OCI-LY7 (cell line): ENCODE measurements around the gene NATD1. TPM values are rescaled to one million over a fixed set of nuclear protein-coding genes. Genes with fewer than 3 reads are reported as not detected.
A peak's percentile ranks its signal among the peaks of the same experiment; 100 is the strongest.

Source experiments
- BruUV-seq: library from RNA; stranded (reverse); fragments of 400-500 nt; replicated peaks from 2 replicates; lab custom pipeline; 2021; lab: Mats Ljungman, UMichigan
- CTCF ChIA-PET: fragments of 300-600 bp; sonication (Branson Sonifier 250); formaldehyde crosslinking; loops from one replicate; lab custom pipeline; 2022; ENCODE audit warnings: antibody characterized with exemption; ENCODE audit not compliant: unreplicated experiment; lab: Charles Lee
- POLR2A ChIA-PET: fragments of 300-600 bp; sonication (Branson Sonifier 250); formaldehyde crosslinking; loops from one replicate; lab custom pipeline; 2022; ENCODE audit warnings: antibody characterized with exemption; lab: Charles Lee
- DNase-seq: peaks from one replicate; pipeline ENCODE4 v3.0.0-alpha.2; 2015; ENCODE audit warnings: low spot score
- H2AFZ ChIP-seq: fragments of 200-600 bp; sonication (generic), shearing (Covaris generic); 2 replicates; pipeline ENCODE4 v1.6.1; 2014; ENCODE audit warnings: mild to moderate bottlenecking, antibody characterized with exemption, low read length, moderate library complexity
- H3K27ac ChIP-seq: fragments of 200-600 bp; sonication (generic); 2 replicates; pipeline ENCODE4 v1.5.1; 2014; ENCODE audit warnings: mixed run types, low read depth, mild to moderate bottlenecking, moderate library complexity, low read length, inconsistent platforms; ENCODE audit not compliant: poor library complexity, severe bottlenecking
- H3K36me3 ChIP-seq: fragments of 200-600 bp; sonication (generic); 2 replicates; pipeline ENCODE4 v1.6.1; 2014; ENCODE audit warnings: mild to moderate bottlenecking, antibody characterized with exemption, low read length, moderate library complexity, mixed read lengths; ENCODE audit not compliant: insufficient read depth
- H3K4me1 ChIP-seq: fragments of 200-600 bp; sonication (generic); 2 replicates; pipeline ENCODE4 v1.5.1; 2014; ENCODE audit warnings: mild to moderate bottlenecking, low read length; ENCODE audit not compliant: insufficient read depth, poor library complexity, severe bottlenecking
- H3K4me2 ChIP-seq: fragments of 200-600 bp; sonication (generic); 2 replicates; pipeline ENCODE4 v1.6.1; 2014; ENCODE audit warnings: mild to moderate bottlenecking, low read length
- H3K4me3 ChIP-seq: fragments of 200-600 bp; sonication (generic); 2 replicates; pipeline ENCODE4 v1.5.1; 2014; ENCODE audit warnings: mild to moderate bottlenecking, low read depth, low read length; ENCODE audit not compliant: poor library complexity, severe bottlenecking
- H3K79me2 ChIP-seq: fragments of 200-600 bp; sonication (generic); 2 replicates; pipeline ENCODE4 v1.6.1; 2016; ENCODE audit warnings: low read depth, mild to moderate bottlenecking, low read length, moderate library complexity, mixed read lengths; ENCODE audit not compliant: insufficient read depth
- H3K9me2 ChIP-seq: fragments of 200-600 bp; sonication (generic); 2 replicates; pipeline ENCODE4 v1.6.1; 2016; ENCODE audit warnings: mild to moderate bottlenecking, low read length, mixed read lengths; ENCODE audit not compliant: insufficient read depth
- H3K9me3 ChIP-seq: fragments of 200-600 bp; sonication (generic); 2 replicates; pipeline ENCODE4 v1.6.1; 2014; ENCODE audit warnings: mild to moderate bottlenecking, mixed run types, low read length, mixed read lengths
- H4K20me1 ChIP-seq: fragments of 200-600 bp; sonication (generic); 2 replicates; pipeline ENCODE4 v1.6.1; 2014; ENCODE audit warnings: mild to moderate bottlenecking, antibody characterized with exemption, low read length, moderate library complexity, mixed read lengths; ENCODE audit not compliant: insufficient read depth
- CTCF ChIP-seq: fragments of 200-600 bp; sonication (generic); conservative IDR thresholded peaks from 2 replicates; pipeline ENCODE4 v1.5.1; 2014; ENCODE audit warnings: mild to moderate bottlenecking, antibody characterized with exemption, low read length, moderate library complexity, mixed read lengths
- EZH2phosphoT487 ChIP-seq: fragments of 200-600 bp; sonication (generic); IDR thresholded peaks from 2 replicates; pipeline ENCODE4 v1.6.1; 2018; ENCODE audit warnings: low read depth, borderline replicate concordance, mild to moderate bottlenecking, mixed run types, antibody characterized with exemption, low read length, moderate library complexity, mixed read lengths
- intact Hi-C: fragments of 100-400 bp; cut with micrococcal nuclease; formaldehyde crosslinking; loops from one replicate; pipeline ENCODE4 v1.10.0; 2022; ENCODE audit not compliant: unreplicated experiment
- total RNA-seq, 2 experiments: library from RNA; depleted of rRNA in 1 of 2; stranded (reverse); fragments of >200 nt in 1 of 2; shearing (Covaris generic) in 1 of 2; gene quantifications; 2 replicates each; pipeline ENCODE4 v1.2.3, GENCODE V29; 2014 to 2022

Gene NATD1
- total RNA-seq, 2 experiments from 2014 or later, result 0.85 to 6.0 TPM

GRCh38 chr17:21214015-21214776, 39.0 kb downstream of the NATD1 start, which contains the start of gene TMEM11:
Gene TMEM11 (minus strand): TSS chr17:21214161. CDS start chr17:21214152, 9 bp downstream.
- TF ChIP-seq EZH2phosphoT487 (no peak), CTCF (peak; percentile 41; the same call in 1 of the 2 replicates)
- BruUV-seq, result no TSS peak
- H2AFZ ChIP-seq, result peak within 1 kb of the TSS; percentile 82
- peaks cover 27% of the 10 kb centered on the region for H3K4me1 ChIP-seq
- peaks cover 43% of the 10 kb centered on the region for H3K36me3 ChIP-seq
- H3K4me2 ChIP-seq, result peak within 1 kb of the TSS; percentile 95
- peak within 1 kb of the TSS; percentile 60 for H3K27ac ChIP-seq
- peak; percentile 97 for DNase-seq
- intact Hi-C loops, result loop anchor here (1.0 to 2.0 kb wide), 4 partner anchors 61 to 171 kb away; partner anchors contain the start of genes DHRS7B and USP22
- ChIA-PET POLR2A (interaction anchor here (0.6 to 1.2 kb wide), 2 partner anchors 115 to 171 kb away, joined by 3 to 4 read pairs; partner anchors contain the start of gene USP22), CTCF (interaction anchor here (1.3 kb wide), 1 partner anchor 94 kb away, joined by 4 read pairs; no protein-coding TSS in a partner anchor)
- peak within 1 kb of the TSS; percentile 97 for H3K4me3 ChIP-seq
- no peaks in the 10 kb centered on the region for H3K9me3 ChIP-seq
- H3K9me2 ChIP-seq, result no peaks in the 10 kb centered on the region
- peaks cover 32% of the 10 kb centered on the region for H4K20me1 ChIP-seq
- peaks cover 57% of the 10 kb centered on the region for H3K79me2 ChIP-seq

GRCh38 chr17:21213638-21214014, 39.6 kb downstream of the NATD1 start:
- peak overlapping the region; percentile 60 for H3K27ac ChIP-seq
- peaks cover 49% of the 10 kb centered on the region for H3K36me3 ChIP-seq
- H3K9me2 ChIP-seq, result no peaks in the 10 kb centered on the region
- ChIA-PET POLR2A (interaction anchor here (0.6 to 1.2 kb wide), 3 partner anchors 20 to 170 kb away, joined by 3 to 4 read pairs (median 4); partner anchors contain the start of gene USP22), CTCF (interaction anchor here (0.6 to 1.3 kb wide), 2 partner anchors 94 to 97 kb away, joined by 3 to 4 read pairs; no protein-coding TSS in a partner anchor)
- peak overlapping the region; percentile 54 for H2AFZ ChIP-seq
- no TSS peak for BruUV-seq
- H3K79me2 ChIP-seq, result peaks cover 62% of the 10 kb centered on the region
- H3K4me2 ChIP-seq, result peak overlapping the region; percentile 95
- H3K9me3 ChIP-seq, result no peaks in the 10 kb centered on the region
- intact Hi-C loops, result loop anchor here (1.0 to 2.0 kb wide), 5 partner anchors 62 to 171 kb away; partner anchors contain the start of genes DHRS7B and USP22
- H3K4me1 ChIP-seq, result peaks cover 27% of the 10 kb centered on the region
- DNase-seq, result peak; percentile 46
- H3K4me3 ChIP-seq, result peak overlapping the region; percentile 97
- peaks cover 32% of the 10 kb centered on the region for H4K20me1 ChIP-seq
- no peak for TF ChIP-seq EZH2phosphoT487
- TF ChIP-seq CTCF, result no peak
